PC-3 (cell line): ENCODE data around the gene CELA3B.

Source experiments
- CTCF ChIP-seq: fragments of 300-600 bp; sonication (generic); conservative IDR thresholded peaks from 2 replicates; pipeline ENCODE4 v1.5.1; 2017; ENCODE audit warnings: antibody characterized with exemption, low read depth, mild to moderate bottlenecking, low read length
- EZH2 ChIP-seq: fragments of 300-600 bp; sonication (generic); IDR thresholded peaks from one replicate; pipeline ENCODE4 v1.6.1; 2017; ENCODE audit warnings: antibody characterized with exemption, mild to moderate bottlenecking, low read length; ENCODE audit not compliant: unreplicated experiment

- TF ChIP-seq CTCF = no peak
- TF ChIP-seq EZH2 = no peak
Observed at GRCh38 chr1:21937372-21938121, 39.3 kb upstream of the CELA3B start.
